ENCODE results near the gene CDCA3.

CDCA3 gene

GRCh38 chr12:6832125-6832524 is 19.0 kb downstream of the CDCA3 start:
- DNase-seq (ENCODE audit: low read depth in 3 of 3), result no peak

- DNase-seq (ENCODE audit: low read depth in 3 of 3), result no peak
Measured at GRCh38 chr12:6831450-6831995, 19.6 kb downstream of the CDCA3 start.

GRCh38 chr12:6830999-6831398 is 20.1 kb downstream of the CDCA3 start:
- no peak for DNase-seq (ENCODE audit: low read depth in 3 of 3)

- no peak for DNase-seq (ENCODE audit: low read depth in 3 of 3)
Measured at GRCh38 chr12:6830286-6830890, 20.7 kb downstream of the CDCA3 start.

GRCh38 chr12:6829536-6830220 is 21.4 kb downstream of the CDCA3 start:
- no peak for DNase-seq (ENCODE audit: low read depth in 3 of 3)

- no peak for DNase-seq (ENCODE audit: low read depth in 3 of 3)
Measured at GRCh38 chr12:6828781-6829535, 22.1 kb downstream of the CDCA3 start.

- DNase-seq (ENCODE audit: low read depth in 3 of 3), result no peak
Measured at GRCh38 chr12:6827982-6828780, 22.9 kb downstream of the CDCA3 start, which contains the start of gene P3H3. Gene P3H3, plus strand, starts transcription at chr12:6828407. Its CDS starts 34 bp downstream, at chr12:6828441.

- DNase-seq (ENCODE audit: low read depth in 3 of 3), result peak in 2 of 3 donors; percentile 29 to 70
Measured at GRCh38 chr12:6827437-6827911, 23.6 kb downstream of the CDCA3 start.

GRCh38 chr12:6826734-6827436 is 24.2 kb downstream of the CDCA3 start:
- no peak for DNase-seq (ENCODE audit: low read depth in 3 of 3)

- no peak for DNase-seq (ENCODE audit: low read depth in 3 of 3)
Measured at GRCh38 chr12:6826125-6826733, 24.9 kb downstream of the CDCA3 start.

- peak; percentile 63 to 81 (median 79) for DNase-seq (ENCODE audit: low read depth in 3 of 3)
Measured at GRCh38 chr12:6825398-6826124, 25.5 kb downstream of the CDCA3 start.

GRCh38 chr12:6824901-6825381 is 26.1 kb downstream of the CDCA3 start:
- no peak for DNase-seq (ENCODE audit: low read depth in 3 of 3)

GRCh38 chr12:6824085-6824775 is 26.9 kb downstream of the CDCA3 start:
- DNase-seq (ENCODE audit: low read depth in 3 of 3), result no peak

- no peak for DNase-seq (ENCODE audit: low read depth in 3 of 3)
Measured at GRCh38 chr12:6823182-6824084, 27.7 kb downstream of the CDCA3 start.

GRCh38 chr12:6822426-6823135 is 28.5 kb downstream of the CDCA3 start:
- no peak for DNase-seq (ENCODE audit: low read depth in 3 of 3)

- DNase-seq (ENCODE audit: low read depth in 3 of 3), result no peak
Measured at GRCh38 chr12:6821591-6822425, 29.3 kb downstream of the CDCA3 start, which contains the start of gene GPR162. Gene GPR162, plus strand, starts transcription at chr12:6821821. Its CDS starts 2,078 bp downstream, at chr12:6823899.

Data from stimulated activated CD4-positive, alpha-beta T cell treated with anti-CD3 and anti-CD28 coated beads, TNF-alpha, amount 100 ng/mL, for 48 hours (primary cell).